ENCODE measurements around the gene ATG16L1.

ATG16L1 gene

DNA sequence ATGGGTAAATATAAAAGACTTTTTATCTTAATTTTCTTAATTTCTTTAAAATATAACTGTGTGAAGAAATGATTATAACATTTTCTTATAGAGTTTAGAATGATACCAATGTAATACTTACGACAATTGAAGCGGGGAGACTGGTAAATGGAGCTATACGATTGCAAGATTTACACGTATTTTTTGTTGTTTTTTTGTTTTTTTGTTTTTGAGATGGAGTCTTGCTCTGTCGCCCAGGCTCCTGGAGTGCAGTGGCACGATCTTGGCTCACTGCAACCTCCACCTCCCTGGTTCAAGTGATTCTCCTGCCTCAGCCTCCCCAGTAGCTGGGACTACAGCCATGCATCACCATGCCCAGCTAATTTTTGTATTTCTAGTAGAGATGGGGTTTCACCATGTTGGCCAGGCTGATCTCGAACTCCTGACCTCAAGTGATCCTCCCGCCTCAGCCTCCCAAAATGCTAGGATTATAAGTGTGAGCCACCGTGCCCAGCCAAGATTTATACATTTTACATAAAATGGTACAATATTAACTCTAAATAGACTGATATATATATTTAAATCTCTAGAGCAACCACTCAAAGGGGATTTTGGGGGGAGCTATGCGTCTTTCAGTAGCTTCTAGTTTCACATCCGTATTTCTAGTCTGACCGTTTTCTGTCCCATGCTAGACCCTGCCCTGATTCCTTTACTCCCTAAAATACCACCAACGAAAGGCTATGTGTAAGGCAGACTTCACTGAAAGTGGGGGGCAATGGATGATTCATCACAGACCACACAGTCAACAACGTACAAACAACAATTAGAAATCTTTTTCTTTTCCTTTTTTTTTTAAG is 28.2 kb upstream of the ATG16L1 start:
- Histone ChIP-seq H3K36me3 (ENCODE audit: insufficient read depth) (no peaks in the 10 kb centered on the region), H3K27me3 (ENCODE audit: insufficient read depth, low read depth) (no peaks in the 10 kb centered on the region), H3K9ac (no peak overlapping the region), H3K79me2 (ENCODE audit: insufficient read depth, low read depth) (no peaks in the 10 kb centered on the region), H3K4me3 (IDR thresholded peaks at IDR 0.05; ENCODE audit: insufficient read depth, low read depth, low read length) (no peak overlapping the region), H3K27ac (no peak overlapping the region), H4K20me1 (ENCODE audit: insufficient read depth) (no peaks in the 10 kb centered on the region), H2AFZ (ENCODE audit: low read depth) (no peak overlapping the region), H3K4me1 (ENCODE audit: low read depth, poor library complexity, severe bottlenecking) (no peaks in the 10 kb centered on the region), H3K4me2 (no peak overlapping the region)
- TF ChIP-seq, protein P1, sequence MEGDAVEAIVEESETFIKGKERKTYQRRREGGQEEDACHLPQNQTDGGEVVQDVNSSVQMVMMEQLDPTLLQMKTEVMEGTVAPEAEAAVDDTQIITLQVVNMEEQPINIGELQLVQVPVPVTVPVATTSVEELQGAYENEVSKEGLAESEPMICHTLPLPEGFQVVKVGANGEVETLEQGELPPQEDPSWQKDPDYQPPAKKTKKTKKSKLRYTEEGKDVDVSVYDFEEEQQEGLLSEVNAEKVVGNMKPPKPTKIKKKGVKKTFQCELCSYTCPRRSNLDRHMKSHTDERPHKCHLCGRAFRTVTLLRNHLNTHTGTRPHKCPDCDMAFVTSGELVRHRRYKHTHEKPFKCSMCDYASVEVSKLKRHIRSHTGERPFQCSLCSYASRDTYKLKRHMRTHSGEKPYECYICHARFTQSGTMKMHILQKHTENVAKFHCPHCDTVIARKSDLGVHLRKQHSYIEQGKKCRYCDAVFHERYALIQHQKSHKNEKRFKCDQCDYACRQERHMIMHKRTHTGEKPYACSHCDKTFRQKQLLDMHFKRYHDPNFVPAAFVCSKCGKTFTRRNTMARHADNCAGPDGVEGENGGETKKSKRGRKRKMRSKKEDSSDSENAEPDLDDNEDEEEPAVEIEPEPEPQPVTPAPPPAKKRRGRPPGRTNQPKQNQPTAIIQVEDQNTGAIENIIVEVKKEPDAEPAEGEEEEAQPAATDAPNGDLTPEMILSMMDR (conservative IDR thresholded peaks at IDR 0.05; ENCODE audit: low read depth, low read length), result no peak

DNA sequence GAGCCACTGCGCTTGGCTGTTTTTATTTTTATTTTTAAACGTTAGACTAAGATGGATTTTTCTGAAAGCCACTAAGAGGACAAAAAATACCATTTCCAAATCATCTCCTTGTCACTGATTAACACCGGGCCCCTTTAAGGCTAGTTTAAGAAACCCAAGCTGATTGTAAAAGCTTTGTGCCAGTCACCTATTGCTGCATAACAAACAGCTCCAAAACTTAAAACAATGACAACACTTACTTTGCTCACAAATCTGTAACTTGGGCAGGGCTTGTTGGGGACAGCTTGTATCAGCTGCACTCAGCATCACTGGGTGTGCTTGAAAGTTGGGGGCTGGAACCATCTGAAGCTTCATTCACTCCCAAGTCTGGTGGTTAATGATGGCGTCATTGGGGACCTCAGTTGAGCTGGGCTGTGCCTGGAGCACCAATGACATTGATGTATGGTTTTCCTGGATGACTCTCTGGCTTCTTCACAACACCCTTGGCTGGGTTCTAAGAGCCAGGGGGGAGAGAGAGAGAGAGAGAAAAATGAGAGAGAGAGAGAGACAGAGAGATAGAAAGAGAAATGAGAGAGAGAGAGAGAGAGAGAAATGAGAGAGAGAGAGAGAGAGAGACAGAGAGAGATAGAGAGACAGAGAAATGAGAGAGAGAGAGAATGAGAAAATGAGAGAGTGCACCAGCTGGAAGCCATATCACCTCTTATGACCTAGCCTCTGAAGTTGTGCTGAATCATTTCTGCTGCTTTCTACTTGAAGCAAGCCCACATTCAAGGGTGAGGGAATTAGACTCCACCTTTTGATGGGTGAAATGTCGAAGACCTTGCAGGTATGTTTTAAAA is 26.0 kb upstream of the ATG16L1 start:
- Histone ChIP-seq H3K79me2 (ENCODE audit: insufficient read depth, low read depth) (no peaks in the 10 kb centered on the region), H3K27ac (no peak overlapping the region), H3K4me2 (no peak overlapping the region), H3K9ac (no peak overlapping the region), H3K4me1 (ENCODE audit: low read depth, poor library complexity, severe bottlenecking) (no peaks in the 10 kb centered on the region), H2AFZ (ENCODE audit: low read depth) (no peak overlapping the region), H4K20me1 (ENCODE audit: insufficient read depth) (no peaks in the 10 kb centered on the region), H3K36me3 (ENCODE audit: insufficient read depth) (no peaks in the 10 kb centered on the region), H3K27me3 (ENCODE audit: insufficient read depth, low read depth) (no peaks in the 10 kb centered on the region), H3K4me3 (IDR thresholded peaks at IDR 0.05; ENCODE audit: insufficient read depth, low read depth, low read length) (no peak overlapping the region)
- TF ChIP-seq, protein P1 (conservative IDR thresholded peaks at IDR 0.05; ENCODE audit: low read depth, low read length), result no peak

DNA sequence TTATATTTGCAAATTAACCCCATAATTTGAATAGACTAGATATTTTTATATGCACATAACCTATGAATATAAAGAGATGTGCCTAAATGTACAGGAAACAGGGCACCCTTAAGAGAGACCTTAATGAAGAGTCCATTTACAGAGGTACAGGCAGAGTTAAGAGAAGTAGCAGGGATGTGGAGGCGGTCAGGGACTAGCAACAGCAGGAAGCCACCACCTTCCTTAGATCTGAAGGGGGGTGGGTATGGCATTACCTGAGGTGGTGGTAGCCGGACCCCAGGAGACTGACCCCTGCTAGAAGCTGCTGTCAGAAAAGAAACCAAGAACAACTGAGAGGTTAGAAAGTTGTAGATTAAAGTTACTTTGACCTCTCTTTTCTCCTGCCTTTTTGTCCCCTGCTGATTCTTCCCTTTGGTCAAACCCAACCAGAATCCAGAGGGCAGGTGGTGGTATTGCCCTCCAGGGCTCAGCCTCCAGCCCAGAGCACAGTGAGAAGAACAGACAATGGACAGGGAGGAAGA is 24.9 kb upstream of the ATG16L1 start:
- Histone ChIP-seq H3K27ac (no peak overlapping the region), H2AFZ (ENCODE audit: low read depth) (no peak overlapping the region), H3K9ac (no peak overlapping the region), H3K4me2 (no peak overlapping the region), H3K36me3 (ENCODE audit: insufficient read depth) (no peaks in the 10 kb centered on the region), H4K20me1 (ENCODE audit: insufficient read depth) (no peaks in the 10 kb centered on the region), H3K27me3 (ENCODE audit: insufficient read depth, low read depth) (no peaks in the 10 kb centered on the region), H3K4me1 (ENCODE audit: low read depth, poor library complexity, severe bottlenecking) (no peaks in the 10 kb centered on the region), H3K4me3 (IDR thresholded peaks at IDR 0.05; ENCODE audit: insufficient read depth, low read depth, low read length) (no peak overlapping the region), H3K79me2 (ENCODE audit: insufficient read depth, low read depth) (no peaks in the 10 kb centered on the region)
- TF ChIP-seq, protein P1 (conservative IDR thresholded peaks at IDR 0.05; ENCODE audit: low read depth, low read length), result no peak

DNA sequence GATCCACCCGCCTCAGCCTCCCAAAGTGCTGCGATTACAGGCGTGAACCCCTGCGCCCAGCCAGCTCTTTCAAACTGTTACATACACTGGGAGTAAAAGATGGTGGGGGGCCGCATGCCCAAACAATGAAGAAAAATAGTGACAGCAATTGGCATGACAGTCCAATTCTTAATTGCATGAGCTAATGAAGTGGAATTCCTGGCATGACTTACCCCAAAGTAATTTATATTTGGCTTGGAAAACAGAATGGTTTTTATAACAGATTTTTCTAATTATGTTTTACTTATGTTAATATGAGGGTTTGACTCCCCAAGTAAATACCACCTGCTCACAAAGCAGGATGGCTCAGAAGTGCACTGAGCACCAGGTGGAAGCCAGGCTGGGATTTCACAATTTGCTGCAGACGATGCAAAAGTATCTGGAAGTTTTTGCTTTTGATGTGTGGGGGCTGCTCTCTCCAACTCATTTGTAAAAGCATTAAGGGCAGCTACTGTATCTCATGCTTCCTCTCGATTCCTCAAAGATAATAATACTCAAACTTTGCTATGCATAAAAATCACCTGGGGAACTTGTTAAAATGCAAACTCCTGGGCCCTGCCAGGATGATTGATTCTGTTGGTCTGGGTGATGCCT is 24.0 kb upstream of the ATG16L1 start:
- no peak overlapping the region for H2AFZ ChIP-seq (ENCODE audit: low read depth)
- H3K4me1 ChIP-seq (ENCODE audit: low read depth, poor library complexity, severe bottlenecking), result no peaks in the 10 kb centered on the region
- no peak overlapping the region for H3K9ac ChIP-seq
- TF ChIP-seq, protein P1 (conservative IDR thresholded peaks at IDR 0.05; ENCODE audit: low read depth, low read length), result no peak
- no peaks in the 10 kb centered on the region for H3K79me2 ChIP-seq (ENCODE audit: insufficient read depth, low read depth)
- no peaks in the 10 kb centered on the region for H3K36me3 ChIP-seq (ENCODE audit: insufficient read depth)
- no peak overlapping the region for H3K4me3 ChIP-seq (IDR thresholded peaks at IDR 0.05; ENCODE audit: insufficient read depth, low read depth, low read length)
- no peaks in the 10 kb centered on the region for H4K20me1 ChIP-seq (ENCODE audit: insufficient read depth)
- no peaks in the 10 kb centered on the region for H3K27me3 ChIP-seq (ENCODE audit: insufficient read depth, low read depth)
- H3K4me2 ChIP-seq, result no peak overlapping the region
- no peak overlapping the region for H3K27ac ChIP-seq

Measured in KMS-11 (cell line).